Cardiac fibroblast (primary cell): ENCODE data around the gene NTRK2.

ENCODE experiments used
- DNase-seq, 2 donors: peaks; one replicate each; pipeline versions ENCODE4 v3.0.0 to v3.0.0-alpha.2; 2010; ENCODE audit warnings: low read depth in 2 of 2
- H3K4me3 ChIP-seq, 2 donors: replicated peaks in 1 of 2; 1 replicate in 1 of 2; 2 replicates in 1 of 2; pipeline ENCODE4 v1.5.1; 2011; ENCODE audit warnings: low read depth in 2 of 2, low read length in 2 of 2, mild to moderate bottlenecking in 2 of 2, moderate library complexity in 1 of 2
- TF ChIP-seq, protein P1 (sequence below): IDR thresholded peaks from one replicate; pipeline ENCODE4 v1.5.1; 2011; ENCODE audit warnings: low read depth, mild to moderate bottlenecking, low read length, inconsistent platforms

Gene NTRK2

DNA sequence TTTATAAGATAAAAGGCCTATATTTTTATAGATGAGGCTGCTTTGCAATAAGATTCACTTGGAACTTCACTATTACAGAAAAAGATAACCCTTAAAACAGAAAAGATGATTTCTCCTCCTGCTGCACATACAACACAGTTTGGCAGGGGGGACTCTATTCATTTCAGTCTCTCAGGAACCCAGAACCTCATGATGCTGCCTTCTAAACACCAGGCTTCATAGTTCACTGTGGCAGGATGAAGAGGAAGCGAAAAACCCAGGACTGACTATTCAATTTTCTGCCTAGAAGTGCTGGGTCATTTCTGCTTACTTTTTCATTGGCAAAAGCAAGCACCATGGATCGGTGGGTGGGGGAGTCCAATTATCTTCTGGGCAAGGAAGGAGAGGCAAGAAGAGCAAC, 179.5 kb downstream of the NTRK2 start:
- no peak for DNase-seq
- TF ChIP-seq, protein P1, sequence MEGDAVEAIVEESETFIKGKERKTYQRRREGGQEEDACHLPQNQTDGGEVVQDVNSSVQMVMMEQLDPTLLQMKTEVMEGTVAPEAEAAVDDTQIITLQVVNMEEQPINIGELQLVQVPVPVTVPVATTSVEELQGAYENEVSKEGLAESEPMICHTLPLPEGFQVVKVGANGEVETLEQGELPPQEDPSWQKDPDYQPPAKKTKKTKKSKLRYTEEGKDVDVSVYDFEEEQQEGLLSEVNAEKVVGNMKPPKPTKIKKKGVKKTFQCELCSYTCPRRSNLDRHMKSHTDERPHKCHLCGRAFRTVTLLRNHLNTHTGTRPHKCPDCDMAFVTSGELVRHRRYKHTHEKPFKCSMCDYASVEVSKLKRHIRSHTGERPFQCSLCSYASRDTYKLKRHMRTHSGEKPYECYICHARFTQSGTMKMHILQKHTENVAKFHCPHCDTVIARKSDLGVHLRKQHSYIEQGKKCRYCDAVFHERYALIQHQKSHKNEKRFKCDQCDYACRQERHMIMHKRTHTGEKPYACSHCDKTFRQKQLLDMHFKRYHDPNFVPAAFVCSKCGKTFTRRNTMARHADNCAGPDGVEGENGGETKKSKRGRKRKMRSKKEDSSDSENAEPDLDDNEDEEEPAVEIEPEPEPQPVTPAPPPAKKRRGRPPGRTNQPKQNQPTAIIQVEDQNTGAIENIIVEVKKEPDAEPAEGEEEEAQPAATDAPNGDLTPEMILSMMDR: no peak
- H3K4me3 ChIP-seq: no peak overlapping the region

- DNase-seq: no peak
- TF ChIP-seq, protein P1: no peak
Observed at GRCh38 chr9:84850830-84851392, 181.4 kb downstream of the NTRK2 start.

GRCh38 chr9:84851935-84852585, 182.5 kb downstream of the NTRK2 start:
- peak; percentile 94 to 95 for DNase-seq

More at GRCh38 chr9:84850830-84851392, 181.4 kb downstream of the NTRK2 start:
- no peak overlapping the region for H3K4me3 ChIP-seq

DNA sequence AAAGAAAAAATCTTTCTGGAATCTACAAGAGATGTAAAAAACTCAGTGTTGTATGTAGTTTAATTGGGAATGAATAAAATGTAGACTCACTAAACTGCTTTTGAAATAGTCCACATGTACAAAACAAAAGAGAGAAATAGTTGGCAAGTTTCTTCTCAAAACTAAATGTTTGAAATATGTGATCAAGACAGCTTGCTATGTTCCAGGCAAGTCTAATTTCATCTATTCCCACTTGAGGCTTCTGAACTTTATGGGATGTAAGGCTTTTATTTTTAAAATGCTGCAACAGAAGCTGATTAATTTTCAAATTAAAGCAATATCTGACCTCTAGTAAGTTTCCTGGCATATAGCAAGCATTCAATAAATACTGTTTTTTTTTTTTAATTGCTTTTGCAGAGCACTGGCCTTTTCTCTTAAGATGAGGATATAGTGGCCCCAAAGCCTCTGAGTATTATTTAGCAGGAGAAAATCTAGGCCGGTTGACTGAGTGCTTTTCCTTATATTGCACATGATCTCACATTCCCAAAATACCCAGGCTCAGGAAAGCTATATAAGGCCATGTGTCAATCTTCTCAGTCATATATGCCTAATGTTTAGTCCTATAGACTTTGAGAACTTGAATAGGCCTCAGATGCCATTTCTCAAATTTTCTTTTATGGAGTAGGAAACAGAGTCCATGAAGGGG, 183.2 kb downstream of the NTRK2 start:
- DNase-seq: no peak
- TF ChIP-seq, protein P1: no peak
- no peak overlapping the region for H3K4me3 ChIP-seq

More at GRCh38 chr9:84851935-84852585, 182.5 kb downstream of the NTRK2 start:
- TF ChIP-seq, protein P1: no peak
- no peak overlapping the region for H3K4me3 ChIP-seq

- H3K4me3 ChIP-seq: no peak overlapping the region
- TF ChIP-seq, protein P1: no peak
- DNase-seq: peak in 1 of 2 donors; percentile 42
Observed at GRCh38 chr9:84856181-84856632, 186.7 kb downstream of the NTRK2 start.

GRCh38 chr9:84857211-84857610, 187.7 kb downstream of the NTRK2 start:
- TF ChIP-seq, protein P1: no peak
- H3K4me3 ChIP-seq: no peak overlapping the region
- DNase-seq: peak; percentile 21 to 48
